Fibroblast of lung (primary cell): Measurements from ENCODE around the gene PEX14. TPM values are rescaled to one million over a fixed set of nuclear protein-coding genes. Genes with fewer than 3 reads are reported as not detected.

ENCODE experiments used
- DNase-seq, 2 donors: peaks; one replicate each; pipeline versions ENCODE4 v3.0.0 to v3.0.0-alpha.2; 2010; ENCODE audit warnings: low read depth in 2 of 2
- H2AFZ ChIP-seq: 2 replicates; pipeline ENCODE4 v1.5.1; 2012; ENCODE audit warnings: low read length, control low read depth, inconsistent platforms
- H3K27ac ChIP-seq: 2 replicates; pipeline ENCODE4 v1.5.1; 2011; ENCODE audit warnings: low read length, control low read depth; ENCODE audit not compliant: insufficient read depth
- H3K27me3 ChIP-seq: 2 replicates; pipeline ENCODE4 v1.5.1; 2011; ENCODE audit warnings: mild to moderate bottlenecking, low read length; ENCODE audit not compliant: control insufficient read depth, insufficient read depth
- H3K36me3 ChIP-seq: 2 replicates; pipeline ENCODE4 v1.5.1; 2011; ENCODE audit warnings: low read length; ENCODE audit not compliant: control insufficient read depth, insufficient read depth
- H3K4me1 ChIP-seq: 2 replicates; pipeline ENCODE4 v1.5.1; 2011; ENCODE audit warnings: low read length; ENCODE audit not compliant: control insufficient read depth, insufficient read depth; ENCODE audit errors: extremely low read depth
- H3K4me2 ChIP-seq: 2 replicates; pipeline ENCODE4 v1.5.1; 2011; ENCODE audit warnings: low read length, control low read depth; ENCODE audit not compliant: insufficient read depth; ENCODE audit errors: extremely low read depth
- H3K4me3 ChIP-seq, 4 experiments: fragments of 200-600 bp in 1 of 4; sonication (generic) in 1 of 4; replicated peaks in 1 of 4; 2 replicates each; pipeline ENCODE4 v1.5.1; 2011 to 2016; ENCODE audit warnings: low read length in 4 of 4, low read depth in 3 of 4, mild to moderate bottlenecking in 3 of 4, control low read depth in 2 of 4, inconsistent platforms in 1 of 4, mixed read lengths in 1 of 4; ENCODE audit not compliant: insufficient read depth in 1 of 4; ENCODE audit errors: control extremely low read depth in 1 of 4
- H3K79me2 ChIP-seq: 2 replicates; pipeline ENCODE4 v1.5.1; 2012; ENCODE audit warnings: mild to moderate bottlenecking, low read length, inconsistent platforms; ENCODE audit not compliant: control insufficient read depth, insufficient read depth
- H3K9ac ChIP-seq: 2 replicates; pipeline ENCODE4 v1.5.1; 2011; ENCODE audit warnings: mild to moderate bottlenecking, low read length, control low read depth; ENCODE audit not compliant: insufficient read depth
- H3K9me3 ChIP-seq: 2 replicates; pipeline ENCODE4 v1.5.1; 2012; ENCODE audit warnings: low read depth, low read length; ENCODE audit not compliant: control insufficient read depth, insufficient read depth
- H4K20me1 ChIP-seq: 2 replicates; pipeline ENCODE4 v1.5.1; 2011; ENCODE audit warnings: low read length; ENCODE audit not compliant: control insufficient read depth, insufficient read depth; ENCODE audit errors: extremely low read depth
- EZH2 ChIP-seq: IDR thresholded peaks from 2 replicates; pipeline ENCODE4 v1.5.1; 2012; ENCODE audit warnings: low read length, control low read depth, mild to moderate bottlenecking; ENCODE audit errors: missing control alignments
- polyA plus RNA-seq, 2 donors: library from polyadenylated mRNA; depleted of rRNA in 1 of 2; stranded (reverse) in 1 of 2; unstranded in 1 of 2; fragments of >200 nt; gene quantifications; 2 replicates each; pipeline ENCODE4 v1.2.1, GENCODE V29; 2011 to 2012; ENCODE audit warnings: missing spikeins in 1 of 2
- total RNA-seq: library from RNA; depleted of rRNA; stranded (reverse); fragments of >200 nt; gene quantifications from 2 replicates; pipeline ENCODE4 v1.2.1, GENCODE V29; 2014
- TF ChIP-seq, protein P1 (sequence below), 2 donors: IDR thresholded peaks in 1 of 2; conservative IDR thresholded peaks in 1 of 2; 1 replicate in 1 of 2; 2 replicates in 1 of 2; pipeline ENCODE4 v1.5.1; 2011 to 2012; ENCODE audit warnings: low read length in 2 of 2, control low read depth in 1 of 2, inconsistent platforms in 1 of 2, low read depth in 1 of 2, mild to moderate bottlenecking in 1 of 2

The PEX14 gene
- total and polyA plus RNA-seq, 2 donors (not counting 1 experiment from before 2014, with no cell fraction given) = 10.3 to 11.4 TPM

- no peaks in the 10 kb centered on the region for H4K20me1 ChIP-seq
- H3K79me2 ChIP-seq = no peaks in the 10 kb centered on the region
- H2AFZ ChIP-seq = no peak overlapping the region
- no peaks in the 10 kb centered on the region for H3K36me3 ChIP-seq
- H3K27ac ChIP-seq = no peak overlapping the region
- TF ChIP-seq, protein P1, sequence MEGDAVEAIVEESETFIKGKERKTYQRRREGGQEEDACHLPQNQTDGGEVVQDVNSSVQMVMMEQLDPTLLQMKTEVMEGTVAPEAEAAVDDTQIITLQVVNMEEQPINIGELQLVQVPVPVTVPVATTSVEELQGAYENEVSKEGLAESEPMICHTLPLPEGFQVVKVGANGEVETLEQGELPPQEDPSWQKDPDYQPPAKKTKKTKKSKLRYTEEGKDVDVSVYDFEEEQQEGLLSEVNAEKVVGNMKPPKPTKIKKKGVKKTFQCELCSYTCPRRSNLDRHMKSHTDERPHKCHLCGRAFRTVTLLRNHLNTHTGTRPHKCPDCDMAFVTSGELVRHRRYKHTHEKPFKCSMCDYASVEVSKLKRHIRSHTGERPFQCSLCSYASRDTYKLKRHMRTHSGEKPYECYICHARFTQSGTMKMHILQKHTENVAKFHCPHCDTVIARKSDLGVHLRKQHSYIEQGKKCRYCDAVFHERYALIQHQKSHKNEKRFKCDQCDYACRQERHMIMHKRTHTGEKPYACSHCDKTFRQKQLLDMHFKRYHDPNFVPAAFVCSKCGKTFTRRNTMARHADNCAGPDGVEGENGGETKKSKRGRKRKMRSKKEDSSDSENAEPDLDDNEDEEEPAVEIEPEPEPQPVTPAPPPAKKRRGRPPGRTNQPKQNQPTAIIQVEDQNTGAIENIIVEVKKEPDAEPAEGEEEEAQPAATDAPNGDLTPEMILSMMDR (conservative IDR thresholded peaks at IDR 0.05 in 1 of 2, IDR thresholded peaks at IDR 0.05 in 1 of 2; ENCODE audit: low read depth in 1 of 2, low read length in 2 of 2) = no peak
- H3K4me3 ChIP-seq = no peak overlapping the region
- no peak overlapping the region for H3K4me2 ChIP-seq
- H3K27me3 ChIP-seq = no peaks in the 10 kb centered on the region
- H3K9ac ChIP-seq = no peak overlapping the region
- DNase-seq = no peak
- H3K9me3 ChIP-seq = no peaks in the 10 kb centered on the region
- H3K4me1 ChIP-seq = no peaks in the 10 kb centered on the region
These were observed 184.5 kb downstream of the PEX14 start for GRCh38 chr1:10659218-10659617.

DNA sequence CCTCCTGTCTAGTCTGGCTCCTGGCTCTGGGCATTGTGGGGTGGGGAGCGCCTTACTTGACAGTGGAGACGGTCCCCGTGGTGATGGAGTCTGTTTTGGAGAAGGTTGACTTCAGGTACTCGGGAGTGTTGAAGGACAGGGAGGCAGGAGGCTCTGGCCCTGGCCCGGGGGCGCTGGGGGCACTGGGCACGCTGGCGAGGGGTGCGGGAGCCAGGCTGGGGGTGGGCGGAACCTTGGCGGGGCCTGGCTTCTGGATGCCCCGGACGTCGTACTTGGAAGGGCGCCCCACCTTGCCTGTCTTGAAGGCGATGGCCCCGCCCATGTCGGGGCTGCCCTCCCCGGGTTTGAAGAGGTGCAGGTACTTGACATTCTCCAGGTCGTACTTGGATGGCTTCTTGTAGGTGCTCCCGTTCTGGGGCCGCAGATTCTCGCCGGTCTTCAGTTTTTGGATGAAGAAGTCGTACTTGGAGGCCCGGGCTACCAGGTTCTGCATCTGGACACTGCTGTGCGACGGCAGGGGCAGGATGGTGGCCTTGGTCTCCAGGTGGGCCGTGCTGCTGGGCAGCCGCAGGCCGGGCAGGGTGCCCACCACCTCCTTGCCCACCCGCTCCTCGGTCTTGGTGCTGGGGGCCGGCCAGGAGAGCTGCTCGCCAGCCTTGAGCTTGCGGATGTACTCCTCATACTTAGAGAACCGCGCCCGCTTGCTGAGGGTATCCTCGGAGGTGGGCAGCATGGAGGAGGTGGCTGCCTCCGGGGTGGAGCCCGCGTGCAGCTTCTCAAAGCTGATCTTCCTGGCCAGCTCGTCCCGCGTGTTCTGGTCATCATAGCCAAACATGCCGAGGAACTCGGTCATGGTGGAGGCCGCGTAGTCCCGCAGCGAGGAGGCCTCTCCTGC, 185.1 kb downstream of the PEX14 start:
- Histone ChIP-seq H3K9ac (no peak overlapping the region), H3K27ac (no peak overlapping the region), H3K4me1 (no peaks in the 10 kb centered on the region), H2AFZ (no peak overlapping the region), H3K9me3 (no peaks in the 10 kb centered on the region), H3K79me2 (no peaks in the 10 kb centered on the region), H3K36me3 (no peaks in the 10 kb centered on the region), H3K4me2 (no peak overlapping the region), H3K4me3 (no peak overlapping the region), H4K20me1 (no peaks in the 10 kb centered on the region), H3K27me3 (no peaks in the 10 kb centered on the region)
- DNase-seq = no peak
- TF ChIP-seq, protein P1 (conservative IDR thresholded peaks at IDR 0.05 in 1 of 2, IDR thresholded peaks at IDR 0.05 in 1 of 2; ENCODE audit: low read depth in 1 of 2, low read length in 2 of 2) = no peak
- TF ChIP-seq EZH2 = no peak

- H4K20me1 ChIP-seq = no peaks in the 10 kb centered on the region
- no peak overlapping the region for H3K9ac ChIP-seq
- no peak overlapping the region for H3K4me2 ChIP-seq
- no peaks in the 10 kb centered on the region for H3K36me3 ChIP-seq
- TF ChIP-seq, protein P1 (conservative IDR thresholded peaks at IDR 0.05 in 1 of 2, IDR thresholded peaks at IDR 0.05 in 1 of 2; ENCODE audit: low read depth in 1 of 2, low read length in 2 of 2) = no peak
- no peak for TF ChIP-seq EZH2
- no peaks in the 10 kb centered on the region for H3K4me1 ChIP-seq
- H2AFZ ChIP-seq = no peak overlapping the region
- no peak overlapping the region for H3K4me3 ChIP-seq
- no peak overlapping the region for H3K27ac ChIP-seq
- DNase-seq = no peak
- no peaks in the 10 kb centered on the region for H3K27me3 ChIP-seq
- H3K9me3 ChIP-seq = no peaks in the 10 kb centered on the region
- H3K79me2 ChIP-seq = no peaks in the 10 kb centered on the region
These were observed 186.7 kb downstream of the PEX14 start for GRCh38 chr1:10661453-10661852.
